Type B pancreatic cell (in vitro differentiated cells): ENCODE data around the gene CHFR. TPM values are rescaled to one million over a fixed set of nuclear protein-coding genes. Genes with fewer than 3 reads are reported as not detected.
A peak's percentile ranks its signal among the peaks of the same experiment; 100 is the strongest.
"Not testable (repeated sequence)": the region's sequence is repeated elsewhere in the genome, so short reads cannot be mapped to it uniquely, and the experiment has no call there.

ENCODE experiments used
- DNase-seq: peaks from one replicate; pipeline ENCODE4 v3.0.0; 2021; ENCODE audit warnings: mixed read lengths; ENCODE audit not compliant: unreplicated experiment; ENCODE audit errors: extremely low spot score
- H3K27ac Mint-ChIP-seq: 2 replicates; pipeline ENCODE4 v1.8.0; 2021; ENCODE audit warnings: mild to moderate bottlenecking, mixed read lengths
- H3K27me3 Mint-ChIP-seq: 2 replicates; pipeline ENCODE4 v1.8.0; 2021; ENCODE audit warnings: mixed read lengths
- H3K36me3 Mint-ChIP-seq: 2 replicates; pipeline ENCODE4 v1.8.0; 2021; ENCODE audit warnings: mixed read lengths
- H3K4me1 Mint-ChIP-seq: one replicate; pipeline ENCODE4 v1.8.0; 2021; ENCODE audit warnings: mixed read lengths; ENCODE audit not compliant: unreplicated experiment
- H3K4me3 Mint-ChIP-seq: 2 replicates; pipeline ENCODE4 v1.8.0; 2021; ENCODE audit warnings: mild to moderate bottlenecking, mixed read lengths
- H3K9me3 Mint-ChIP-seq: 2 replicates; pipeline ENCODE4 v1.8.0; 2021; ENCODE audit warnings: mixed read lengths
- CTCF ChIP-seq: fragments of 200-600 bp; sonication (generic); conservative IDR thresholded peaks from 2 replicates; pipeline ENCODE4 v1.5.0; 2021; ENCODE audit warnings: antibody characterized with exemption, mild to moderate bottlenecking
- total RNA-seq: library from RNA; stranded (reverse); gene quantifications from 2 replicates; pipeline ENCODE4 v1.2.1, GENCODE V29; 2021; ENCODE audit warnings: low replicate concordance

The CHFR gene
- total RNA-seq, 1 donor from 2014 or later, result 37.1 TPM

GRCh38 chr12:132886529-132887477 is 602 bp downstream of the CHFR start:
- H3K4me1 Mint-ChIP-seq, result peaks cover 5% of the 10 kb centered on the region
- no peak for TF ChIP-seq CTCF
- H3K27me3 Mint-ChIP-seq, result peaks cover 23% of the 10 kb centered on the region
- peaks cover 17% of the 10 kb centered on the region for H3K36me3 Mint-ChIP-seq
- DNase-seq, result no peak
- H3K27ac Mint-ChIP-seq, result peak overlapping the region; percentile 80
- H3K9me3 Mint-ChIP-seq, result no peaks in the 10 kb centered on the region
- peak overlapping the region; percentile 99 for H3K4me3 Mint-ChIP-seq

- Mint-ChIP-seq H3K36me3 (peaks cover 23% of the 10 kb centered on the region), H3K27me3 (no peaks in the 10 kb centered on the region), H3K27ac (no peak overlapping the region), H3K9me3 (no peaks in the 10 kb centered on the region), H3K4me3 (no peak overlapping the region), H3K4me1 (no peaks in the 10 kb centered on the region)
- TF ChIP-seq CTCF, result no peak
- no peak for DNase-seq
These were observed 5.6 kb downstream of the CHFR start for GRCh38 chr12:132881818-132882217.

GRCh38 chr12:132874620-132875019 is 12.8 kb downstream of the CHFR start:
- H3K9me3 Mint-ChIP-seq, H3K27ac Mint-ChIP-seq, H3K4me3 Mint-ChIP-seq, H3K27me3 Mint-ChIP-seq, H3K4me1 Mint-ChIP-seq, DNase-seq: not testable (repeated sequence)
- peaks cover 12% of the 10 kb centered on the region for H3K36me3 Mint-ChIP-seq

GRCh38 chr12:132874175-132874574 is 13.2 kb downstream of the CHFR start:
- no peaks in the 10 kb centered on the region for H3K4me1 Mint-ChIP-seq
- H3K27ac Mint-ChIP-seq, result no peak overlapping the region
- TF ChIP-seq CTCF, result no peak
- H3K4me3 Mint-ChIP-seq, result no peak overlapping the region
- no peaks in the 10 kb centered on the region for H3K9me3 Mint-ChIP-seq
- DNase-seq, result no peak
- H3K27me3 Mint-ChIP-seq, result no peaks in the 10 kb centered on the region
- peaks cover 12% of the 10 kb centered on the region for H3K36me3 Mint-ChIP-seq

GRCh38 chr12:132873724-132874123 is 13.7 kb downstream of the CHFR start:
- H3K36me3 Mint-ChIP-seq, result peaks cover 12% of the 10 kb centered on the region
- H3K27me3 Mint-ChIP-seq, result no peaks in the 10 kb centered on the region
- DNase-seq, result no peak
- H3K4me3 Mint-ChIP-seq, result no peak overlapping the region
- no peak for TF ChIP-seq CTCF
- H3K9me3 Mint-ChIP-seq, result no peaks in the 10 kb centered on the region
- H3K4me1 Mint-ChIP-seq, result no peaks in the 10 kb centered on the region
- no peak overlapping the region for H3K27ac Mint-ChIP-seq

- TF ChIP-seq CTCF, result no peak
- no peak for DNase-seq
- Mint-ChIP-seq H3K4me3 (no peak overlapping the region), H3K9me3 (no peaks in the 10 kb centered on the region), H3K27me3 (no peaks in the 10 kb centered on the region), H3K36me3 (peaks cover 13% of the 10 kb centered on the region), H3K4me1 (no peaks in the 10 kb centered on the region), H3K27ac (no peak overlapping the region)
These were observed 14.4 kb downstream of the CHFR start for GRCh38 chr12:132872975-132873421.
